ENCODE measurements around the gene GPATCH2.
"Not testable (repeated sequence)": the region's sequence is repeated elsewhere in the genome, so short reads cannot be mapped to it uniquely, and the experiment has no call there.

The GPATCH2 gene

DNA sequence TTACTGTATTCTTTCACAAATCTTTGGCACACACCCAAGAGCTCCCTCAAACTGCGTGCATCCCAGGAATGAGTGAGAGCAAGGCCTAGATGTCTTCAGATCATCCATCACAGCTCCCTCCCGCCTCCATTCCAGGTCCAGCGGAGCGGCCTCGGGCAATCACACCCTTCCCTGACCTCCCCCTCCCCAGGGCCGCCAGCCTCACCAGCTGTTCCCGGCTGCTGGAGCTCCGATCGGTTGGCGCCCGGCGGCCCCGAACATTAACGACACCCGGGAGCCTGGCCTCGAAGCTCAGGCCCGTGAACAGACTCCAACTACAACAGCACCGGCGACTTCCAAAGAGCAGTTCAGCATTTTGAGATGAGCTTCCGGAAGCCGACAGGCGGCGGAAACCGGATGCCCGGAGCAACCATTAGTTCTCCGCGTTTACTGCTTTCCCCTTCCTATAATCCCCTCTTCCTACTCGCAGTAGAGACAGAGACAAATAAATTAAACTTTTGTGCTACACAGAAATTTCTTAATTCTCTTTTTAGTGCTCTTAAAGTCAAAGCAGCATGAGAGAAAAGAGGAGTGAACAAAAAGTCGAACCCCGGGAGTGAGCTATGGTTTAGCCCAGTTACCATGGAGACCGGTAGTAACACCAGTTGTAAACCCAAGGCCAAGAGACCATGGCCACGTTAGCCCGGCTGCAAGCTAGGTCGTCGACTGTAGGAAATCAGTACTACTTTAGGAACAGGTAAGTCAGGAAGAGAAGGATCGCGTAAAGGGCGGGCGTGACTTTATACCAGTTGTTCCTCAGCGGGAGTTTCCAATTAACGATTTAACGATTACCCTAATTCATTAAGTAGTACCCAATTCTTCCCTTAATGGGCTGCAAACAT is at the start of gene GPATCH2, which contains the start of gene SPATA17:
Gene GPATCH2, minus strand, starts transcription at position 380 of the 881 bp plus-strand sequence. Its CDS starts 119 bp downstream, at position 261.
Gene SPATA17, plus strand, starts transcription at position 634 of the 881 bp plus-strand sequence. Its CDS starts 35 bp downstream, at position 669.
- peak; percentile 94 for DNase-seq

DNA sequence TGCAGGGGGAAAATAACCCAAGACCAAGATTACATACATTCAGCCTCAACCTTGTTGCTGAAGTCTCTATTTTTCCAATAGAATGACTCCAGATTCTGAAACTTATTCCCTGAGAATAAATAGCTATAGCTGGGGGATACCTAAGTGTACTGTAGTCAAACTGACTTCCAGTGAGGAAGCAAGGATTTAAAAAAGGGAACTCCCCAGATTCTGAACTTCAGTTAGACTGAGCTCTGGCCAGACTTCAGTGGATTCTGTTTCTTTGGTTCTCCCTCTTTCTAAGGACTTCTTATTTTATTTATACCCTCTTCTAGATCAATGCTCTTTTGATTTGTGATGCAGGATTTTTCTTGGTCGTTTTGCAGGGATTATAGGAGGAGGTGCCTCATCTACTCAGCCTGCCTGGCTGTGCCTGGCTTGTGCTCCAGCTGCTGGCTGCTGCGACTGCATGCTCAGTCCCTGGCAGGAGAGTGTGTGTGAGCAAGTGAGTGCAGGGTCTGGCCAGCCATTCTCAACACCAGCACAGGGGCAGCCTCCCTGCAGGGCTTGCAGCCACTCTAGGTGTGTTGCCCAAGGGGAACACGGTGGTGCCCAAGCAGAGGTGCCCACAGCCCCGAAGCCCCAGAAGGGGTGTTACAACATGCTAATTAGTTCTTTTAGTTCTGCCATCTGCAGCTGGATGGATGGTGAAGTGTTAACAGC is 43.3 kb upstream of the GPATCH2 start:
- no peak for DNase-seq

DNA sequence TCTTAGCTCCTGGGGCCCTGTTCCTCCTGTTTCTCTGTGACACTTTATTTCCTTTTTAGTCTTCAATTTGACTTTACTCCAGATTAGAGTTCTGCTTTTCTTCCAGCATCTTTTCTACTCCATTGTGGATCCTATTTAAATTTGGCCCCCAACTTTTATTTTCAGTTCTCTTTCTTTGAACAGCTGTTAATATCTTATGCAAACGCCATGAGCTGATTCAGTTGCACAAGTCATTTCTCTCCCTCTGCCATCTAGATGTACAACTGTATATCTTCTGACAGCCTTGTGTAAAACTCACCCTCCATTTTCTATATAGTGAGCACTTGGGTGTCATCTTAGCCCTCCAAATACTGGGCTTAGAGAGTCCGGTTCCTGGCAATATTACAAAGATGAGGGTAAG is 42.5 kb upstream of the GPATCH2 start:
- no peak for DNase-seq

DNA sequence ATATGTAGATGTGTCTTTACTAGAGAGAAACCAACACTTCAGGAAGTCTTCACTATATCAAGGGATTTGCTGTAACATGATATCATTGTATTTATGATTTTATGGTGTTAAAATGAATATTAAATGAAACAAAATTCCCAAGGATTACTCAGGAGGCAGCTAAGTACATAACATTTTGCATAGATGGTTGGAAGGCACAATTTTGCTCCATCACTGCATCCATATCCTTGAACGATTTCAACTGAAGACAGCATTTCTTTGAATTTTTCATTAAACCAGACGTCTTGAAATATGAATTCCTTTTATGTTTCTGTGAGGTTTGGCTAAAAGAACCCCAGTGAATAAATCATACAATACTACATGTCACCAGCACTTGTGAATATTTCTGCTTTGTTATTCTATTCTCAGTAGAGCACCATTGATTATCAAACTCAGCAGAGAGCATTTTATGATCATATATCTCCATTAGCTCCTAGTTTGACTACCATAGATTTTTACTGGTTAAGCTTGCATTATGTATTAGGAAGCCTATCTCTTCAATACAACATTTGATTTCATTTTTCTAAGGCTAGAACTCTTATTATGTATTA is 37.6 kb upstream of the GPATCH2 start:
- DNase-seq: no peak

DNA sequence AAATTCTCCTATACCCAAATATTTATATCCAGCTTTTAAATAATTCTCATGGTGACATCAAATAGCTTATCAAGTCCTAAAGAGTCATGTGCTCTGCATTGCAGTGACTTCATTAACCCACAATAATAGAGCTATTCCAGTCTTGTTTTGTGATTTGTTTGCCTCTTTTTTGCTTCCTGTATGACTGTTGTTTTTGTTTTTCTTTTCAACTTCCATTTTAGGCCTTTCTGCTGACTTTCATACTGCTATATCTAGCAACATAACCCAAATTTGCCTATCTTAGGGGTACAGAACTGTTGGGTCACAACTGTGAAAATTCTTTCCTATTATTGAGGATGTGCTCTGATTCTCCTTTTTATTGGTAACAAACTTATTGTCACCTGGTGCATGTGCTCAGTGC is 30.5 kb upstream of the GPATCH2 start:
- DNase-seq: no peak

DNA sequence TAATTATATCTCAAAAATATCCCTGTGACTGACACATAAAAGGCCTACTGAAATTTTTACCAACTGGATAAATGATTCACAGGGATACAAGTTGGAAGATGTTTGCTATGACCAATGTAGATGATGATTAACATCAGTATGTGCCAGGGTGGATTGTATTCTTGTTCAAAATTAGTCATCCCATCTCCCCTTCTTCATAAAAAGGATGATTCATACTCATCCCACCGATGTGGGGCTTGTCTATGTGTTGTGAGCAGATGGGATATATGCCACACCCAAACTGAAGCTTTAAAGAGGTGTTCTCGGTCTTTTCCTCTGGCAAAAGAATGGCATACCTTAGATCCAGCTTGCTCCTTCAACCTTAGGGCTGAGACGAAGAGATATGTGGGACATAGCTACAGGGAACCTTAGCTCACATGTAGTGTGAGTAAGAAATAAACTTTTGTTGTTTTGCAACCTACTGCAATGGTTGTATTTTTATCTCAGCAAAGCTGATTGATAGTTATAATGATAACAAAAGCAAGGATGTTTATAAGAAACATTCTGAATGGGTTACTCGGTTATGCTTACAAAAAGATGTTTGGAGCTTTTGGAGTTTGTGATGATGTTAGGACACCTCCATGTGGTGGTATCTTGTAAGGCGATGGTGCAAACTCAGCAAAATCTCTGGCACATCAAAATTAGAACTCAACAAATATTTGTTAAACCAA is 29.6 kb upstream of the GPATCH2 start:
- no peak for DNase-seq

DNA sequence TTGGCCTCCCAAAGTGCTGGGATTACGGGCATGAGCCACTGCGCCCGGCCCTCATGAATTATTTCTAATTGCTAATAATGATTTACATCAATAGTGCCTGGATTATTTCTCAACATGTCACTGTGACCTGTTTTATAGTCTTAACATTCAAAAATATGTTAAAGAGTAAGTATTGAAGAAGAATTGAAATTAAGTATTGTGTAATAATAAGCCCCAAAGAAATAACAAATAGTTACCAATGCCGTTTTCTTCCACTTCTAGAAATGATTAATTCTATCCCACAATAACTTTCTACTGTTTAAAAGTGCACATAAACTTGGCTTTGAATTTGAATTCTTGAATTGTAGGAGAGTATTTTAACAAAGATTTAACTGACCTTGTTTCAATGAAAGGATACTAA is 19.8 kb upstream of the GPATCH2 start:
- no peak for DNase-seq

DNA sequence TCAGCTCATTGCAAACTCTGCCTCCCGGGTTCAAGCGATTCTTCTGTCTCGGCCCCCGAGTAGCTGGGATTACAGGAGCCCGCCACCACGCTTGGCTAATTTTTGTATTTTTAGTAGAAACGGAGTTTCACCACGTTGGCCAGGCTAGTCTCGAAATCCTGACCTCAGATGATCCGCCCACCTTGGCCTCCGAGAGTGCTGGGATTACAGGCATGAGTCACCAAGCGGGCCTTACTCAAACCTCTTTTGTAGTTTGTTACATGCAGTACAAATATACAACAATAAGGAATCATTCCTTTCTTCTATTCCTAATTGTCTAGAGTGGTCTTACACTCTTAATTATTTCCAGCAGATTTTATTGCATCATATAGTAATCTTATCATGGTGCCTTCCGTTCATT is 16.9 kb upstream of the GPATCH2 start:
- DNase-seq: no peak

DNA sequence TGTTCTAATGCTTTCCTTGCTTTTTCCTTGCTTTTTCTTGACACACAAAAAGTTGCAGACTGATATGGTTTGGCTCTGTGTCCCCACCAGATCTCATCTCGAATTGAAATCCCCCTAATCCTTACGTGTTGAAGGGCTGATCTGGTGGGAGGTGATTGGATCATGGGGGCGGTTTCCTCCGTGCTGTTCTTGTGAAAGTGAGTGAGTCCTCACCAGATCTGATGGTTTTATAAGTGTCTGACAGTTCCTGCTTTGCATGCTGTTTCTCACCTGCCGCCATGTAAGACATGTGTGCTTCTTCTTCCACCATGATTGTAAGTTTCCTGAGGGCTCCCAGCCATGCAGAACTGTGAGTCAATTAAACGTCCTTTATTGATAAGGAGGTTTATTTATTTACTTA is 11.6 kb upstream of the GPATCH2 start:
- no peak for DNase-seq

DNA sequence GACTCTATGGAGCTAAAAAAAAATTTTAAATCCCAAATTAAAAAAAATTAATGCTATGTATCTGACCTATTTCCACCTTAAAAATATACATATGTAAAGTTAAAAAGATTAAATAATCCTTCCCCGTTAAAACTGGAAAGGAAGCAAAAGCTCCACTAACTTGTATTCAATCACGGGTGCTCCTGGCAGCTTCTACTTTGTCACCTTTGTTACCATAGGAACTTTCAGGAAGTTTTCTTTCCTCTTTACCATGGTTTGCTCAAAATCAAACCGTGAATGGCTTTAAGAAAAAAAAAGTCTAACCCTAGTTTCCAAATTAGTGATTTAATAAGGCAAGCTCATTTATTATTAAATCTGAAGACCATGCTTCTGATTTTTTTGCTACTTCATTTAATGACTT is 3.5 kb downstream of the GPATCH2 start:
- DNase-seq: no peak

DNA sequence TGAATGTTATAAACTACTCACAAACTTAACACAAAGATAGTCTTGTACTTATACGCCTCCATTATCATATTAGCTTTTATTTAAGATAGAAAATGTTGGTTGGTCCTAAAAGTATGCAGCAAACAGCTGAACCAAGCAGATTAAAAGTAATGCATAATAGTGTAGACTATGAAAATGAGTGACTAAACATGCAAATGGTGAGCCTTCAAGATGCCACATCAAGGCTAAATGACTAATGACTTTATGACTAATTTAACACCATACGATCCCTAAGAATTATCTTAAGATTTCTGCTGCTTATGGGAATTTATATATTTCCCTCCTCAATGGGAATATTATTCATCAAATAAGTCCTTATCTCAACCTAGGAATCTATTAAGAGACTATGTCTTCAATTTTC is 4.6 kb downstream of the GPATCH2 start:
- no peak for DNase-seq

DNA sequence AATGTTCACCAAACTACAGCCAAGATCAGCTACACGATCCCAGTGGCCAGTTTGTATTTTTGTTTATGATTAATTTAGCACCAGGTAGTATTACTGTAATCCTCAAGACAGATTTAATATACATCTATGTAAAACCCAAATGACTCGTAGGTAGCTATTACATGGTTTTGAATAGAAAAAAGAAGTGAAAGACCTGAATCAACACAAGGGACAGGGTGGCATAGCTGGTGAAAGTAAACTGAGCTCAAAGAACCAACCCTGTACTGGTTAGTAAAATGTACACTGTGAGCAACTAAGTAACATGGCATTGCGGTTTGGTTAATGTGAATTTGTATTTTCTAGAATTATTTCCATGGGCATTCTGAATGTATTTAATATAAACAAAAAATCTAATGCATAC is 8.8 kb downstream of the GPATCH2 start:
- DNase-seq: no peak

DNA sequence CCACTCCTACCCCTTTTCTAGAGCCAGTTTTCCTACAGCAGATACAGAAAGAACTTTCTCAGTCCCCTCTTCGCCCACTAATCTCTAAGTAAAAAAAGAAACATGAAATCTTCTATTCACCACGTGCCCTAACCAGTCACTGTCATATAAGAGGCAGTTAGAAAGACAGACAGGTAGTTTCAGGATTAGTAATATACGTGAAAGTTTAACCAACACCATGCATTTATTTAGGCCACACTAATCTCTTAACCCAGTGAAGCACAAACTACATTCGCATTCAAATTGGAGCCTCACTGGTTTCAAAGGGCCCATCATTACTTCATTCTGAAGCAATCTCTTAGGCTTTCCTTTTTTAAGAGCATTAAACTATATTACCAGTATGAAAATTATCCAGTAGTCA is 10.1 kb downstream of the GPATCH2 start:
- DNase-seq: no peak

DNA sequence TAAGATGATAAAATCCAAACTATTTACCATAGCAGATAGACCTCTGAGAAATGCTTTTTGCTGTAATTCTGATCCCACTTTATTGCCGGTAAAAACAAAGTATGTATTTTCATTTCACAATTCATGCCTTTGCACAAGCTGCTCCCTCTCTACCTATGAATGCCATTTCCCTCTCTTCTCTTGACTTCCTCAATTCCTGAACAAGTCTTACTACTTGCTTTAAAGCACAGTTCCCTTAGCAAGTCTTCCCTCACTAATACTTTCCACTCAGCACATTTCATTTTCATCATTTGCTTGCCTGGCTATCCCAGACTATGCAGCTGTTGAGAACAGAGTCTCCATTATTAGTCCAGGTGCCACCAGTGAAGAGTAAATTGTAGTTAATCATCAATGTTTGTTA is 13.8 kb downstream of the GPATCH2 start:
- DNase-seq: no peak

DNA sequence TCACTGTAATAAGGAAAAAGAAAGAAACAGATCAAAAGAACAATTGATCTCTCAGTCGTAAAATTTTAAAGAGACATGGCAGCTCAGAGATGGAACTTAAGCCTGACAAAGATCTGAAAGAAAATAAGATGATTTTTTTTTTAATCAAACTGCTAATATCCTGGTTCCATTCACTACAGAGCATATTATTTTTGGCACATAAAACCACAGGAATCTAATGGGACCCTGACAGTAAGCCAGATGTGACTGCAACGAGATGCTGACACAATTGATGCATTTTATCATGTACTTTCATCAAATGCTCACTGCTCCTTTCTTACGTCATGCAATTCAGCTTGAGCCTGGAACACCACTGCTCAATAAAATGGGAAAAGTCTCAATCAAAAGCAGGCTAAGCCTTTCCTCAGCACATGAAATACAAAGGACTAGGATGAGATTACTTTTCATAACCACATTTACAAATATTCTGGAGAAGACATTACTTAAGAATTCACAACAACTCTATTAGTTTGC is 16.6 kb downstream of the GPATCH2 start:
- no peak for DNase-seq

DNA sequence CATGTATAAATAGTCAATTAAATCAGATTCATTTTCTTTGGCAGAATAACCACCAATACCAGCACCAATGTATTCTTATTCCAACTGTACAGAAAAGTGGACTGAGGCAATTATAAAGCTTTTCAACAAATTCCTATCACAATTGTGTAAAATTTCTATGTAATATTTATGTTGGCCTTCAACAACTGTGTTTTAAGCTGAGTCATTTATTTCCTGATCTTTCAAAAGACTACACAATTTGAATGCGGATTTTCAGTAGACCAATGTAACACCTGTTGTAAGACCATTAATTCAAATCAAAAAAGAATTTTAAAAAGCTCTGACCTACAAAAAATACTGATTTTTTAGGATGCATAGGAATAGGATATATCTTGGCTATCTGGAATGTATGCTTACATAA is 25.5 kb downstream of the GPATCH2 start:
- no peak for DNase-seq

DNA sequence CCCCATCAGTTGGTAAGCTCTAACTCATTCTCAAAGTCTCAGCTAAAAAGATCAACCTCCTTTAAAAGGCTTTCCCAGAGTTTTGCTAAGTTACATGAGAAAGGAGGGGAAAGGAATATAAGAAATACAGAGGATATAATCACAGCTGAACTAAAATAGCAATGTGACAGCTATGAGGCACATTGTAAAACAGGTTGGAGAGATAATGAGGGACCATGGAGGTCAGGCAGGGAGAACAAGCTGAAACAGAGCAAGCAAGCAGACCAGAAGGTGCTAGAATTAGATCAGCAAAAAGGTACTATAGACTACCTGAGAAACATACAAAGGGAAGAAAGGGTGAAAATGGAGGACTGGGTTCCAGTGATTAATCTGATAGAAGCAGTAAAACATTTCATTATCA is 28.5 kb downstream of the GPATCH2 start:
- DNase-seq: no peak

DNA sequence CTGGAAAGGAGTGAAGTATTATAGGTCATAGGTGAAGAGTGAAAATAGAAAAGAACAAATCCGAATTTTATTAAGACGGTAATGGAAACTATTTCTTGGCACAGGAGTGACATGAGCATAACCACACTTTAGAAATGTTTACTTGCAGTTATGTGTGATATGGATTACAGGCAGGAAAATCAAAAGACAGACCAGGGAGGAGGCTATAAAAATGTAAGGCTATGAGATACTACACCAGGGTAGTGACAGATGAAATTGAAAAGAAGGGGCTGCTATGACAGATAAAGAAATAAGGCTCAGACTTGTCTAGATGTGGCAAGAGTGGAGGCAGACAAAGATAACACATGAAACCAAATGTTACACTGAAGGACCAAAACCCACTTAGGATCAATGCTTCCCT is 31.7 kb downstream of the GPATCH2 start:
- no peak for DNase-seq

DNA sequence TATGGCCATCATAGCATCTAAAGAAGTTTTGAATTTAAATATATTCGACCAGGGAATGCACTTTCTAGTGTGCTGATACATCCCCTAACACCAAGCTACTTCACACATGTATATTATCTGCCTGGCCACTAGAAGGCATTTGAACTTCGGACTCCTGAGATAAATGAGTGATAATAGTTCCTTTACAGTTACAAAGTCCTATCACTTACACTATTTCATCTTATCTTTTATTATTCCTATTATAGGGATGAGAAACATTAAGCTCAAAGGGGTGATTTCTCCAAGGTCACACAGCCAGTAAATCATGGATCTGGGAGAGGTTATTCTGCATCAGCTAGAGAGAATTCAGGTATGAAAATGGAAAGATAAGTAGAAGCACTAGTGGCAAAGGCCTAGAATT is 40.3 kb downstream of the GPATCH2 start:
- no peak for DNase-seq

DNA sequence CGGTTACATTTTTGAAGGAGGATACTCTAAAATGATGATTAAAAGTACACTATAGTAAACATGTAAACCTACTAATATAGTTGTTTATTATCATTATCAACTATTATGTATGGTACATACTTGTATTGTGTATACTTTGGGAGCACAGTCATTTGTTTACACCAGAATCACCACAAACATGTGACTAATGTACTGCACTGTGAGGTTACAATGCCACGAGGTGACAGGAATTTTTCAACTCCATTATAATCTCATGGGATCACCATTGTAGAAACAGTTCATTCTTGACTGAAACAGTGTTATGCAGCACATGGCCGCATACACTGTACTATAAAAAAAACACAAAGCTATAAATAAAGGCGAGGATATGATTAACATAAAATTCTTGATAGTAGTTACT is 44.3 kb downstream of the GPATCH2 start:
- DNase-seq: no peak

DNA sequence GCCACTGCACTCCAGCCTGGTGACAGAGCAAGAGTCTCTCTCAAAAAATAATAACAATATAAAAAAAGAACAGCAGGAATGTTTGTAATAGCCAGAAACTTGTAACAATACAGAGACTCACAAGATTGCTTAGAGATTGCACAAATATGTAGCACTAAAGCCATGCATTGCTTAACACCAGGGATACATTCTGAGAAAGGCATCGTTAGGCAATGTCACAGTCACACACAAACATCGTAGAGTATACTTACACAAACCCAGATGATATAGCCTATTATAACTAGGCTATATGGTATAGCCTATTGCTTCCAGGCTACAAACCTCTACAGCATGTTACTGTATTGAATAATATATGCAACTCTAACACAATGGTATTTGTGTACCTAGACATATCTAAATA is 45.3 kb downstream of the GPATCH2 start:
- no peak for DNase-seq

DNA sequence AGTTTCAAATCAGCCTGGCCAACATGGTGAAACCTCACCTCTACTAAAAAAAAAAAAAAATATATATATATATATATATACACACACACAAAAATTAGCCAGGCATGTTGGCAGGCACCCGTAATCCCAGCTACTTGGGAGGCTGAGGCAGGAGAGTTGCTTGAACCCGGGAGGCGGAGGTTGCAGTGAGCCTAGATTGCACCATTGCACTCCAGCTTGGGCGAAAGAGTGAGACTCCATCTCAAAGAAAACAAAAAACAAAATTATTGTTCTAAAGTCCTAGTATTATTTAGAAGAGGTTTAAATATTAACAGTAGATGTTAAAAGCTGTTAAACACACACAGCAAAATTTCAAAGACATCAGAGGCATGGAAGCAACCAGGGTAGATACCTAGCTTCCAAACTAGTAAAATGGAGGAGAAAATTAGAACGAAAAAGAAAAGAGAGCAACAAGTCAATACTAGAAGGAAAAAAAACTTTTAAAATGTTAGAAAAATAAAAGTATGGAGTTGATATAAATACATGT is 46.5 kb downstream of the GPATCH2 start:
- DNase-seq: not testable (repeated sequence)

DNA sequence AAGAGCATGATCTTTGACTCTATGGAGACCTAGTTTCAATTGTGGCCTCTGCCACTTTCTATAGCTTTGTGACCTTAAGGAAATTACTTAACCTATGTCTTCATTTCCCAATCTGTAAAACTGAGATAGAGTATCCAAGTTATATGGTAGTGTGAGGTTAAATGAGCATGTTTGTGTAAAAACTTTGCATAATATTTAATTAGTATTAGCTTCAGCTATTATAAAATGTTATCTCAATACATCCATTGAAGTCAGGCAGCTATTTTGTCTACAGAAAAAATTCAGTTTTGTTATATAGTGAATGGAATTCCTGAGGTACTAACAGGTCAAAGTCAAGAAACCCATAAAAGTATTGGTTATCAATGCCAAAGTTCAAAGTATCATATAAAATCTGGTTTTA is 53.6 kb downstream of the GPATCH2 start:
- no peak for DNase-seq

Measured in SHP77 treated with DMSO at 0.1 percent for 48 hours (cell line).